ENCODE results near the gene EPHX1. TPM values are rescaled to one million over a fixed set of nuclear protein-coding genes. Genes with fewer than 3 reads are reported as not detected.

Gene EPHX1
- total RNA-seq, 1 experiment from 2014 or later, result 18.0 TPM

Other genes with a start within 250 kb of the EPHX1 start
- 82.4 and 91.8 TPM in 2 replicates for gene ENAH, start 157.0 kb upstream of the EPHX1 start, total RNA-seq (2014; rRNA removed)
- gene SRP9, start 32.3 kb upstream of the EPHX1 start, total RNA-seq (2014; rRNA removed), result 407 and 426 TPM in 2 replicates
- gene TMEM63A, start 72.3 kb downstream of the EPHX1 start, total RNA-seq (2014; rRNA removed), result 10.1 and 10.2 TPM in 2 replicates
- not detected in 2 replicates for gene LEFTY1, start 79.0 kb downstream of the EPHX1 start, total RNA-seq (2014; rRNA removed)
- 71.4 and 77.4 TPM in 2 replicates for gene PYCR2, start 114.1 kb downstream of the EPHX1 start, total RNA-seq (2014; rRNA removed)
- gene LEFTY2, start 131.1 kb downstream of the EPHX1 start, total RNA-seq (2014; rRNA removed), result not detected in 2 replicates
- gene SDE2, start 189.2 kb downstream of the EPHX1 start, total RNA-seq (2014; rRNA removed), result 19.7 and 21.5 TPM in 2 replicates